Superior temporal gyrus (tissue), 1 donor: ENCODE data around the gene ABCA6.
"Not testable (repeated sequence)": the region's sequence is repeated elsewhere in the genome, so short reads cannot be mapped to it uniquely, and the experiment has no call there.

Source experiments
- DNase-seq: peaks from one replicate; pipeline ENCODE4 v3.0.0-alpha.2; 2016; ENCODE audit errors: extremely low spot score

Gene ABCA6

GRCh38 chr17:69134112-69134511, 7.6 kb downstream of the ABCA6 start:
- DNase-seq, result no peak

GRCh38 chr17:69130627-69131296, 10.9 kb downstream of the ABCA6 start:
- no peak for DNase-seq

GRCh38 chr17:69123626-69124025, 18.1 kb downstream of the ABCA6 start:
- no peak for DNase-seq

- DNase-seq, result no peak
These were observed 19.6 kb downstream of the ABCA6 start for GRCh38 chr17:69122065-69122464.

- DNase-seq, result peak; percentile 23
These were observed 23.6 kb downstream of the ABCA6 start for GRCh38 chr17:69117855-69118784.

GRCh38 chr17:69111794-69112193, 29.9 kb downstream of the ABCA6 start:
- DNase-seq, result no peak

GRCh38 chr17:69105907-69106730, 35.6 kb downstream of the ABCA6 start:
- DNase-seq, result no peak

GRCh38 chr17:69103557-69104233, 38.0 kb downstream of the ABCA6 start:
- no peak for DNase-seq

GRCh38 chr17:69098625-69099024, 43.1 kb downstream of the ABCA6 start:
- DNase-seq, result no peak

GRCh38 chr17:69096541-69096940, 45.2 kb downstream of the ABCA6 start:
- no peak for DNase-seq

- DNase-seq, result no peak
These were observed 47.7 kb downstream of the ABCA6 start for GRCh38 chr17:69093995-69094394.

GRCh38 chr17:69093279-69093789, 48.4 kb downstream of the ABCA6 start:
- no peak for DNase-seq

GRCh38 chr17:69090365-69090764, 51.3 kb downstream of the ABCA6 start:
- no peak for DNase-seq

GRCh38 chr17:69088643-69089200, 53.0 kb downstream of the ABCA6 start:
- no peak for DNase-seq

GRCh38 chr17:69086641-69087040, 55.1 kb downstream of the ABCA6 start:
- DNase-seq, result no peak

GRCh38 chr17:69084911-69085310, 56.8 kb downstream of the ABCA6 start:
- no peak for DNase-seq

GRCh38 chr17:69082696-69083095, 59.0 kb downstream of the ABCA6 start:
- no peak for DNase-seq

GRCh38 chr17:69078864-69079263, 62.8 kb downstream of the ABCA6 start:
- DNase-seq, result no peak

- DNase-seq, result no peak
These were observed 65.9 kb downstream of the ABCA6 start for GRCh38 chr17:69075823-69076222.

- DNase-seq, result not testable (repeated sequence)
These were observed 68.3 kb downstream of the ABCA6 start for GRCh38 chr17:69073392-69073791.

GRCh38 chr17:69072803-69073256, 68.9 kb downstream of the ABCA6 start:
- not testable (repeated sequence) for DNase-seq
